Measurements from ENCODE around the gene DEAF1. TPM values are rescaled to one million over a fixed set of nuclear protein-coding genes. Genes with fewer than 3 reads are reported as not detected.

The DEAF1 gene
- total and polyA plus RNA-seq, 2 experiments from 2014 or later: 42.6 to 47.8 TPM

GRCh38 chr11:702462-703461, 7.7 kb upstream of the DEAF1 start:
- no peak overlapping the region for H3K27ac Mint-ChIP-seq
- peaks cover 5% of the 10 kb centered on the region for H4K20me1 ChIP-seq (replicated peaks; ENCODE audit: insufficient read depth)

More at GRCh38 chr11:702462-703461, 7.7 kb upstream of the DEAF1 start:
- no peaks in the 10 kb centered on the region for H3K79me2 ChIP-seq (replicated peaks; ENCODE audit: insufficient read depth)
- no peak for DNase-seq (ENCODE audit: low spot score)
- no peaks in the 10 kb centered on the region; the same call in 2 of the 3 replicates for H3K36me3 Mint-ChIP-seq (ENCODE audit: low read depth)
- H3K4me1 Mint-ChIP-seq: peaks cover 16% of the 10 kb centered on the region
- no peaks in the 10 kb centered on the region for H3K27me3 ChIP-seq (ENCODE audit: insufficient read depth)
- no peak for TF ChIP-seq ZNF331 (CRISPR knock-in tag; IDR thresholded peaks at IDR 0.05; ENCODE audit: low read depth)
- no peak for TF ChIP-seq ZNF462 (CRISPR knock-in tag; IDR thresholded peaks at IDR 0.05)
- TF ChIP-seq ZNF114 (CRISPR knock-in tag; IDR thresholded peaks at IDR 0.05): no peak
- no peak for TF ChIP-seq JUNB (IDR thresholded peaks at IDR 0.05; ENCODE audit: unreplicated experiment)
- no peak for TF ChIP-seq STAT1 (IDR thresholded peaks at IDR 0.05; ENCODE audit: unreplicated experiment)
- no peak overlapping the region for H3K4me2 ChIP-seq
- no peak overlapping the region for H3K4me3 Mint-ChIP-seq
- no peak for ATAC-seq
- H2AFZ ChIP-seq: no peak overlapping the region
- no peak overlapping the region for H3K27ac ChIP-seq (ENCODE audit: low read depth)
- peaks cover 20% of the 10 kb centered on the region for H3K4me1 ChIP-seq (ENCODE audit: insufficient read depth)
- H3K36me3 ChIP-seq (ENCODE audit: insufficient read depth): no peaks in the 10 kb centered on the region
- H3K9me2 ChIP-seq (ENCODE audit: insufficient read depth): no peaks in the 10 kb centered on the region
- H3K4me3 ChIP-seq: no peak overlapping the region
- peaks cover 26% of the 10 kb centered on the region; the same call in 1 of the 2 replicates for H3F3A ChIP-seq (replicated peaks; ENCODE audit: low read depth)
- peaks cover 8% of the 10 kb centered on the region for H3K27me3 Mint-ChIP-seq (ENCODE audit: insufficient read depth, low read depth, poor library complexity)
- H3K9me3 Mint-ChIP-seq: no peaks in the 10 kb centered on the region

Measured in GM23338 (cell line).